SK-N-SH (cell line): ENCODE results near the gene SLC13A3. TPM values are rescaled to one million over a fixed set of nuclear protein-coding genes. Genes with fewer than 3 reads are reported as not detected.

Experiments used
- CTCF ChIA-PET: fragments of 300-600, 350-600 bp; formaldehyde crosslinking; extraction: SDS; loops from one replicate; lab custom pipeline; 2021; lab: Yijun Ruan, JAX
- POLR2A ChIA-PET: fragments of 350-600 bp; sonication (Branson Sonifier 250); formaldehyde crosslinking; extraction: SDS; loops from one replicate; lab custom pipeline; 2020; ENCODE audit warnings: antibody characterized with exemption, inconsistent platforms; lab: Yijun Ruan, JAX
- DNase-seq: peaks from one replicate; pipeline ENCODE4 v3.0.0; 2012
- H2AFZ ChIP-seq: fragments of 200-600 bp; sonication (generic); 2 replicates; pipeline ENCODE4 v1.8.1; 2016; ENCODE audit warnings: antibody characterized with exemption, mild to moderate bottlenecking, low read depth
- H3F3A ChIP-seq: fragments of 200-600 bp; sonication (generic); replicated peaks from 2 replicates; pipeline ENCODE3; 2016; ENCODE audit warnings: antibody characterized with exemption, mild to moderate bottlenecking; ENCODE audit not compliant: insufficient read depth
- H3K27ac ChIP-seq, 2 experiments: fragments of 200-500 bp in 1 of 2; fragments of 200-600 bp in 1 of 2; sonication (Bioruptor generic) in 1 of 2; sonication (generic), shearing (Covaris generic) in 1 of 2; 2 replicates each; pipeline versions ENCODE4 v1.5.1 to v1.6.1; 2014 to 2016; ENCODE audit warnings: low read depth in 2 of 2, inconsistent platforms in 1 of 2, low read length in 1 of 2, mild to moderate bottlenecking in 1 of 2, mixed read lengths in 1 of 2
- H3K27me3 ChIP-seq: fragments of 200-600 bp; sonication (generic), shearing (Covaris generic); 2 replicates; pipeline ENCODE4 v1.6.1; 2016; ENCODE audit warnings: mixed run types; ENCODE audit not compliant: insufficient read depth
- H3K36me3 ChIP-seq, 2 experiments: fragments of 200-500 bp in 1 of 2; fragments of 200-600 bp in 1 of 2; sonication (Bioruptor generic) in 1 of 2; sonication (generic) in 1 of 2; replicated peaks in 1 of 2; 2 replicates each; pipeline versions ENCODE3 to v1.5.1; 2014 to 2016; ENCODE audit warnings: low read length in 1 of 2, mild to moderate bottlenecking in 1 of 2; ENCODE audit not compliant: insufficient read depth in 2 of 2, control insufficient read depth in 1 of 2
- H3K4me1 ChIP-seq, 2 experiments: fragments of 200-500 bp in 1 of 2; fragments of 200-600 bp in 1 of 2; sonication (Bioruptor generic) in 1 of 2; sonication (generic), shearing (Covaris generic) in 1 of 2; 2 replicates each; pipeline versions ENCODE4 v1.5.1 to v1.6.1; 2014 to 2016; ENCODE audit warnings: low read depth in 1 of 2, low read length in 1 of 2, mixed run types in 1 of 2; ENCODE audit not compliant: insufficient read depth in 2 of 2, control insufficient read depth in 1 of 2
- H3K4me2 ChIP-seq: fragments of 200-600 bp; sonication (generic), shearing (Covaris generic); 2 replicates; pipeline ENCODE4 v1.6.1; 2017; ENCODE audit warnings: mixed run types
- H3K4me3 ChIP-seq, 2 experiments: fragments of 200-500 bp in 1 of 2; fragments of 200-600 bp in 1 of 2; sonication (Bioruptor generic) in 1 of 2; sonication (generic), shearing (Covaris generic) in 1 of 2; 2 replicates each; pipeline versions ENCODE4 v1.5.1 to v1.8.1; 2014 to 2016; ENCODE audit warnings: low read depth in 2 of 2, inconsistent platforms in 1 of 2, low read length in 1 of 2, mild to moderate bottlenecking in 1 of 2, mixed read lengths in 1 of 2, moderate library complexity in 1 of 2
- H3K79me2 ChIP-seq: fragments of 200-600 bp; sonication (generic); 2 replicates; pipeline ENCODE4 v1.8.1; 2017; ENCODE audit warnings: mild to moderate bottlenecking; ENCODE audit not compliant: insufficient read depth
- H3K9ac ChIP-seq: fragments of 200-600 bp; sonication (generic); 2 replicates; pipeline ENCODE4 v1.6.1; 2017; ENCODE audit warnings: mixed run types
- H3K9me2 ChIP-seq: fragments of 200-600 bp; sonication (generic); 2 replicates; pipeline ENCODE4 v1.6.1; 2017; ENCODE audit warnings: mixed run types
- H3K9me3 ChIP-seq: fragments of 200-600 bp; sonication (generic); 2 replicates; pipeline ENCODE4 v1.6.1; 2017; ENCODE audit warnings: mixed run types, mild to moderate bottlenecking, moderate library complexity
- H4K20me1 ChIP-seq: fragments of 200-600 bp; sonication (generic); 2 replicates; pipeline ENCODE4 v1.6.1; 2017; ENCODE audit warnings: mild to moderate bottlenecking, mixed run types; ENCODE audit not compliant: insufficient read depth
- CHD2 ChIP-seq: fragments of 150-350 bp; IDR thresholded peaks from 2 replicates; pipeline ENCODE4 v1.6.1; 2018; ENCODE audit warnings: low read length; ENCODE audit not compliant: partially characterized antibody
- EP300 ChIP-seq, 2 experiments: IDR thresholded peaks; 2 replicates each; pipeline versions ENCODE4 v1.4.0 to v1.6.1; 2012; ENCODE audit warnings: borderline replicate concordance in 1 of 2, low read depth in 1 of 2, low read length in 1 of 2
- FOXJ3 ChIP-seq: sonication (generic); formaldehyde crosslinking; IDR thresholded peaks from 2 replicates; pipeline ENCODE4 v1.5.1; 2020; ENCODE audit warnings: mild to moderate bottlenecking, missing genetic modification reagents
- GABPA ChIP-seq: IDR thresholded peaks from 2 replicates; pipeline ENCODE4 v1.4.0; 2012; ENCODE audit warnings: low read depth, mild to moderate bottlenecking
- JUND ChIP-seq: IDR thresholded peaks from 2 replicates; pipeline ENCODE4 v1.4.0; 2012
- MEF2A ChIP-seq: IDR thresholded peaks from 2 replicates; pipeline ENCODE4 v1.4.0; 2012; ENCODE audit warnings: low read depth, borderline replicate concordance
- POLR2AphosphoS5 ChIP-seq: IDR thresholded peaks from 2 replicates; pipeline ENCODE4 v1.6.1; 2012; ENCODE audit warnings: low read depth, low read length
- RAD21 ChIP-seq: IDR thresholded peaks from 2 replicates; pipeline ENCODE4 v1.6.1; 2012; ENCODE audit warnings: mild to moderate bottlenecking, low read length
- RCOR1 ChIP-seq: fragments of 150-350 bp; IDR thresholded peaks from 2 replicates; pipeline ENCODE4 v1.6.1; 2017; ENCODE audit warnings: antibody characterized with exemption, low read length
- SIN3A ChIP-seq: IDR thresholded peaks from 2 replicates; pipeline ENCODE4 v1.6.1; 2012; ENCODE audit warnings: low read depth, mild to moderate bottlenecking, low read length, moderate library complexity, borderline replicate concordance
- SMC3 ChIP-seq: IDR thresholded peaks from 2 replicates; pipeline ENCODE4 v1.6.1; 2012; ENCODE audit warnings: low read depth, low read length, improper control_type of control experiment
- WGBS: methylation state at CpG from one replicate; pipeline ENCODE4 v1.1.6; 2017; ENCODE audit warnings: low lambda C conversion rate; 5-methylcytosine and 5-hydroxymethylcytosine counted together
- polyA plus RNA-seq, 3 experiments: library from polyadenylated mRNA; depleted of rRNA; stranded (reverse); fragments of >200 nt; gene quantifications; 2 replicates each; pipeline ENCODE4 v1.2.3, GENCODE V29; 2012
- TF ChIP-seq, protein P1 (sequence below): fragments of 150-350 bp; IDR thresholded peaks from 2 replicates; pipeline ENCODE4 v1.6.1; 2016; ENCODE audit warnings: mild to moderate bottlenecking, low read depth, low read length
- TF ChIP-seq, protein P2 (sequence below): IDR thresholded peaks from 2 replicates; pipeline ENCODE4 v1.4.0; 2012; ENCODE audit warnings: low read depth, borderline replicate concordance
- TF ChIP-seq, protein P3 (sequence below): fragments of 200-600 bp; sonication (generic); IDR thresholded peaks from 2 replicates; pipeline ENCODE4 v1.6.1; 2017; ENCODE audit warnings: antibody characterized with exemption, mild to moderate bottlenecking, moderate library complexity
- TF ChIP-seq, protein P4 (sequence below): IDR thresholded peaks from 2 replicates; pipeline ENCODE4 v1.6.1; 2012; ENCODE audit warnings: mild to moderate bottlenecking, low read depth, low read length, moderate library complexity

The SLC13A3 gene
- polyA plus RNA-seq, 1 of the 3 experiments (the other 2 are of a cell fraction) = 0.10 TPM

DNA sequence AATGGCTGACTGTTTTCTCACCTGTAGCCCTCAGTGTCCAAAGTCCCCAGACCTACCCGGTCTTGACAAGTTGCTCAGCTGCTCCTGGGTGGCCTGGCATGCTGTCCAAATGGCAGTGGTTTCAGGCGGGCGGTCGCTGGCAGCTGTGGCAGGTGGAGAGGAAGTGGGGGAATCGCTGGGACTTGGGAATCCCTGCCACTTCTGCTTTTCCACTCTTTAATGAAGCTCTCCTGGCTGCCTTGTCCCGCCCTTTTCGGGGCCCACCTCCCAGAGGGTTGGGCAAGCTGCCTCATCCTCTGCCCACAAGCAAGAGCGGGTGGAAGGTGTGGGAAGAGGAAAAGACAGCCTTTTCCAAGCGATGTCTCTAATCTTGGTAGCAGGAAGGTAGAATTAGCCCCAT is 100.8 kb downstream of the SLC13A3 start, which contains the start of gene OCSTAMP (continued):
- TF ChIP-seq GABPA (no peak), RCOR1 (no peak)
- TF ChIP-seq, protein P1, sequence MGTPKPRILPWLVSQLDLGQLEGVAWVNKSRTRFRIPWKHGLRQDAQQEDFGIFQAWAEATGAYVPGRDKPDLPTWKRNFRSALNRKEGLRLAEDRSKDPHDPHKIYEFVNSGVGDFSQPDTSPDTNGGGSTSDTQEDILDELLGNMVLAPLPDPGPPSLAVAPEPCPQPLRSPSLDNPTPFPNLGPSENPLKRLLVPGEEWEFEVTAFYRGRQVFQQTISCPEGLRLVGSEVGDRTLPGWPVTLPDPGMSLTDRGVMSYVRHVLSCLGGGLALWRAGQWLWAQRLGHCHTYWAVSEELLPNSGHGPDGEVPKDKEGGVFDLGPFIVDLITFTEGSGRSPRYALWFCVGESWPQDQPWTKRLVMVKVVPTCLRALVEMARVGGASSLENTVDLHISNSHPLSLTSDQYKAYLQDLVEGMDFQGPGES = no peak
- TF ChIP-seq, protein P2, sequence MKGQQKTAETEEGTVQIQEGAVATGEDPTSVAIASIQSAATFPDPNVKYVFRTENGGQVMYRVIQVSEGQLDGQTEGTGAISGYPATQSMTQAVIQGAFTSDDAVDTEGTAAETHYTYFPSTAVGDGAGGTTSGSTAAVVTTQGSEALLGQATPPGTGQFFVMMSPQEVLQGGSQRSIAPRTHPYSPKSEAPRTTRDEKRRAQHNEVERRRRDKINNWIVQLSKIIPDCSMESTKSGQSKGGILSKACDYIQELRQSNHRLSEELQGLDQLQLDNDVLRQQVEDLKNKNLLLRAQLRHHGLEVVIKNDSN = no peak

DNA sequence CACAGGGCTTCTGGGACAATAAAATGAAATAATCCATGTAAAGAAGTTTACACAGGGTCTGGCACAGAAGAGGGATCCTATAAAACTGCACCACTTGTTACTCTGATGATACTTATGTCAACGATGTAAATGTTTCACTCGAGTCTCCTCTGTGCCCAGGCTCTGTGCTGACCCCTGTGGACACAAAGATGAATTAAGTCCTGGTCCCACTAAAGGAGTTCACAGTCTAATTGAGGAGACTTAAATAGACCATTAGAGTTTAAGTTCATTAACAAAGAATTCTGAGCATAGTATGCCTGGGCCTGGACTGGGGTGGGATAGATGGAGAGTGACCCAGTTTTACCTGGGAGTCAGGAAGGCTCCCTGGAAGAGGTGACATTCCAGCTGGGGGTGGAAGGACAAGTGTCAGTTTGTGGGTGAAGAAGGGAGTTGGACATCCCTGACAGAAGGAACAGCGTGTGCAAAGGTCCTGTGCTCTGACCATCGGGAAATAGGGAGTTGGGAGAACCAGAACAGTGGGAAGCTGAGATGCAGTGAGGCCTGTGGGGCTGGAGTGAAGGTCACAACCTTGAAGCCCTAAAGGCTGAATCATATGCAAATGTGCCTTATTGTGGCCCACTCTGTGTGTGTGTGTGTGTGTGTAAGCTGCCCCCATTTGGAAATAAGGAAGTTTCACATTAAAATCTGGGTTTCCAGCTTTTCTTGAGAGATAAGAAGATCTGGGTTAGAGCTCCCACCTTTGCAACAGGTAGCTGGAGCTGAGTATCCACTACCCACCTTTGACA is 101.9 kb downstream of the SLC13A3 start:
- H3K9me3 ChIP-seq = no peaks in the 10 kb centered on the region
- no peaks in the 10 kb centered on the region for H3K9me2 ChIP-seq
- H3K9ac ChIP-seq = no peak overlapping the region
- peaks cover 0 to 4% of the 10 kb centered on the region in 2 experiments; a peak in 1 of 4 replicates for H3K4me1 ChIP-seq
- no peaks in the 10 kb centered on the region for H4K20me1 ChIP-seq
- no peak overlapping the region for H3K4me2 ChIP-seq
- no peak for DNase-seq
- no peak overlapping the region for H2AFZ ChIP-seq
- no peak for TF ChIP-seq JUND
- TF ChIP-seq, protein P3, sequence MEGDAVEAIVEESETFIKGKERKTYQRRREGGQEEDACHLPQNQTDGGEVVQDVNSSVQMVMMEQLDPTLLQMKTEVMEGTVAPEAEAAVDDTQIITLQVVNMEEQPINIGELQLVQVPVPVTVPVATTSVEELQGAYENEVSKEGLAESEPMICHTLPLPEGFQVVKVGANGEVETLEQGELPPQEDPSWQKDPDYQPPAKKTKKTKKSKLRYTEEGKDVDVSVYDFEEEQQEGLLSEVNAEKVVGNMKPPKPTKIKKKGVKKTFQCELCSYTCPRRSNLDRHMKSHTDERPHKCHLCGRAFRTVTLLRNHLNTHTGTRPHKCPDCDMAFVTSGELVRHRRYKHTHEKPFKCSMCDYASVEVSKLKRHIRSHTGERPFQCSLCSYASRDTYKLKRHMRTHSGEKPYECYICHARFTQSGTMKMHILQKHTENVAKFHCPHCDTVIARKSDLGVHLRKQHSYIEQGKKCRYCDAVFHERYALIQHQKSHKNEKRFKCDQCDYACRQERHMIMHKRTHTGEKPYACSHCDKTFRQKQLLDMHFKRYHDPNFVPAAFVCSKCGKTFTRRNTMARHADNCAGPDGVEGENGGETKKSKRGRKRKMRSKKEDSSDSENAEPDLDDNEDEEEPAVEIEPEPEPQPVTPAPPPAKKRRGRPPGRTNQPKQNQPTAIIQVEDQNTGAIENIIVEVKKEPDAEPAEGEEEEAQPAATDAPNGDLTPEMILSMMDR = no peak
- no peak for TF ChIP-seq MEF2A
- TF ChIP-seq POLR2AphosphoS5 = no peak
- no peak for TF ChIP-seq SIN3A
- TF ChIP-seq, protein P4, sequence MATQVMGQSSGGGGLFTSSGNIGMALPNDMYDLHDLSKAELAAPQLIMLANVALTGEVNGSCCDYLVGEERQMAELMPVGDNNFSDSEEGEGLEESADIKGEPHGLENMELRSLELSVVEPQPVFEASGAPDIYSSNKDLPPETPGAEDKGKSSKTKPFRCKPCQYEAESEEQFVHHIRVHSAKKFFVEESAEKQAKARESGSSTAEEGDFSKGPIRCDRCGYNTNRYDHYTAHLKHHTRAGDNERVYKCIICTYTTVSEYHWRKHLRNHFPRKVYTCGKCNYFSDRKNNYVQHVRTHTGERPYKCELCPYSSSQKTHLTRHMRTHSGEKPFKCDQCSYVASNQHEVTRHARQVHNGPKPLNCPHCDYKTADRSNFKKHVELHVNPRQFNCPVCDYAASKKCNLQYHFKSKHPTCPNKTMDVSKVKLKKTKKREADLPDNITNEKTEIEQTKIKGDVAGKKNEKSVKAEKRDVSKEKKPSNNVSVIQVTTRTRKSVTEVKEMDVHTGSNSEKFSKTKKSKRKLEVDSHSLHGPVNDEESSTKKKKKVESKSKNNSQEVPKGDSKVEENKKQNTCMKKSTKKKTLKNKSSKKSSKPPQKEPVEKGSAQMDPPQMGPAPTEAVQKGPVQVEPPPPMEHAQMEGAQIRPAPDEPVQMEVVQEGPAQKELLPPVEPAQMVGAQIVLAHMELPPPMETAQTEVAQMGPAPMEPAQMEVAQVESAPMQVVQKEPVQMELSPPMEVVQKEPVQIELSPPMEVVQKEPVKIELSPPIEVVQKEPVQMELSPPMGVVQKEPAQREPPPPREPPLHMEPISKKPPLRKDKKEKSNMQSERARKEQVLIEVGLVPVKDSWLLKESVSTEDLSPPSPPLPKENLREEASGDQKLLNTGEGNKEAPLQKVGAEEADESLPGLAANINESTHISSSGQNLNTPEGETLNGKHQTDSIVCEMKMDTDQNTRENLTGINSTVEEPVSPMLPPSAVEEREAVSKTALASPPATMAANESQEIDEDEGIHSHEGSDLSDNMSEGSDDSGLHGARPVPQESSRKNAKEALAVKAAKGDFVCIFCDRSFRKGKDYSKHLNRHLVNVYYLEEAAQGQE = no peak
- no peak for TF ChIP-seq SMC3
- TF ChIP-seq RAD21 = no peak
- TF ChIP-seq EP300 (IDR thresholded peaks at IDR 0.05; ENCODE audit: borderline replicate concordance in 1 of 2, low read depth in 1 of 2, low read length in 1 of 2) = no peak
- no peak for TF ChIP-seq FOXJ3
- no peak for TF ChIP-seq CHD2
- TF ChIP-seq, all 33 proteins: peak for 0
- Histone ChIP-seq H3F3A (no peaks in the 10 kb centered on the region), H3K36me3 (no peaks in the 10 kb centered on the region), H3K79me2 (no peaks in the 10 kb centered on the region), H3K27me3 (no peaks in the 10 kb centered on the region), H3K27ac (no peak overlapping the region), H3K4me3 (no peak overlapping the region)
- WGBS = 54% methylated on average over 4 of the region's 4 CpGs
- ChIA-PET CTCF (interaction anchor here (0.9 to 4.1 kb wide), 4 partner anchors 10 to 13 kb away, joined by 4 to 25 read pairs (median 7); no protein-coding TSS in a partner anchor), POLR2A (no interaction called here)
